IMR-90 (cell line): Measurements from ENCODE around the gene ZMYND11. TPM values are rescaled to one million over a fixed set of nuclear protein-coding genes. Genes with fewer than 3 reads are reported as not detected.
A peak's percentile ranks its signal among the peaks of the same experiment; 100 is the strongest.

Experiments used
- ATAC-seq: fragments of 200-7000 bp; cut with Tn5 transposase; 2 replicates; pipeline ENCODE4 v1.9.1; 2020; ENCODE audit warnings: low read depth, mild to moderate bottlenecking, moderate library complexity
- BruUV-seq: library from RNA; stranded (reverse); fragments of 400-500 nt; replicated peaks from 2 replicates; lab custom pipeline; 2021; lab: Mats Ljungman, UMichigan
- CTCF ChIA-PET: fragments of 300-600 bp; formaldehyde crosslinking; extraction: SDS; loops from one replicate; lab custom pipeline; 2021; ENCODE audit warnings: antibody characterized with exemption; lab: Yijun Ruan, JAX
- POLR2A ChIA-PET: fragments of 300-600 bp; sonication (Branson Sonifier 250); formaldehyde crosslinking; loops from one replicate; lab custom pipeline; 2022; ENCODE audit warnings: antibody characterized with exemption; ENCODE audit not compliant: unreplicated experiment; lab: Charles Lee
- DNase-seq: peaks from one replicate; pipeline ENCODE4 v3.0.0; 2013
- H2AFZ ChIP-seq: replicated peaks from 2 replicates; pipeline ENCODE3; 2013; ENCODE audit warnings: low read length, mild to moderate bottlenecking; ENCODE audit not compliant: poor library complexity
- H2AK5ac ChIP-seq: 2 replicates; pipeline ENCODE4 v1.6.1; 2013; ENCODE audit warnings: low read depth, low read length, inconsistent platforms
- H2AK9ac ChIP-seq: replicated peaks from 2 replicates; pipeline ENCODE3; 2013; ENCODE audit warnings: mild to moderate bottlenecking, low read depth, low read length, moderate library complexity; ENCODE audit not compliant: poor library complexity
- H2BK120ac ChIP-seq: 2 replicates; pipeline ENCODE4 v1.6.1; 2013; ENCODE audit warnings: low read depth, low read length, inconsistent platforms
- H2BK15ac ChIP-seq: 3 replicates; pipeline ENCODE4 v1.6.1; 2013; ENCODE audit warnings: low read depth, low read length, inconsistent platforms
- H2BK20ac ChIP-seq: 2 replicates; pipeline ENCODE4 v1.6.1; 2013; ENCODE audit warnings: low read depth, mild to moderate bottlenecking, inconsistent platforms, low read length, moderate library complexity
- H2BK5ac ChIP-seq: 2 replicates; pipeline ENCODE4 v1.6.1; 2013; ENCODE audit warnings: mild to moderate bottlenecking, low read depth, low read length, inconsistent platforms; ENCODE audit not compliant: poor library complexity, severe bottlenecking
- H3K14ac ChIP-seq: replicated peaks from 2 replicates; pipeline ENCODE4 v1.6.1; 2013; ENCODE audit warnings: low read depth, low read length, inconsistent platforms
- H3K18ac ChIP-seq: 2 replicates; pipeline ENCODE4 v1.6.1; 2013; ENCODE audit warnings: low read depth, low read length, control low read depth
- H3K23ac ChIP-seq: 2 replicates; pipeline ENCODE4 v1.6.1; 2013; ENCODE audit warnings: low read depth, low read length, inconsistent platforms
- H3K27ac ChIP-seq: 2 replicates; pipeline ENCODE4 v1.5.1; 2013; ENCODE audit warnings: mild to moderate bottlenecking, control low read depth, low read length; ENCODE audit not compliant: insufficient read depth
- H3K27me3 ChIP-seq: 2 replicates; pipeline ENCODE4 v1.6.1; 2013; ENCODE audit warnings: low read length; ENCODE audit not compliant: control insufficient read depth, insufficient read depth
- H3K36me3 ChIP-seq: 2 replicates; pipeline ENCODE4 v1.6.1; 2013; ENCODE audit warnings: low read length, mixed read lengths; ENCODE audit not compliant: control insufficient read depth, insufficient read depth
- H3K4ac ChIP-seq: 2 replicates; pipeline ENCODE4 v1.6.1; 2013; ENCODE audit warnings: low read depth, low read length, inconsistent platforms
- H3K4me1 ChIP-seq: 2 replicates; pipeline ENCODE4 v1.6.1; 2013; ENCODE audit warnings: low read length, mixed read lengths; ENCODE audit not compliant: control insufficient read depth, insufficient read depth
- H3K4me2 ChIP-seq: 2 replicates; pipeline ENCODE4 v1.6.1; 2013; ENCODE audit warnings: low read depth, mild to moderate bottlenecking, control low read depth, low read length, moderate library complexity
- H3K4me3 ChIP-seq: 2 replicates; pipeline ENCODE4 v1.5.1; 2013; ENCODE audit warnings: low read depth, mild to moderate bottlenecking, control low read depth, low read length, moderate library complexity; ENCODE audit not compliant: insufficient read depth
- H3K56ac ChIP-seq: 2 replicates; pipeline ENCODE4 v1.6.1; 2013; ENCODE audit warnings: low read length, inconsistent platforms; ENCODE audit not compliant: insufficient read depth; ENCODE audit errors: extremely low read depth
- H3K79me1 ChIP-seq, 2 experiments: 2 replicates each; pipeline ENCODE4 v1.6.1; 2013; ENCODE audit warnings: low read length in 2 of 2, inconsistent platforms in 1 of 2, low read depth in 1 of 2
- H3K9ac ChIP-seq: 2 replicates; pipeline ENCODE4 v1.6.1; 2013; ENCODE audit warnings: low read depth, low read length, control low read depth
- H3K9me1 ChIP-seq: 2 replicates; pipeline ENCODE4 v1.6.1; 2013; ENCODE audit warnings: low read length, inconsistent platforms; ENCODE audit not compliant: insufficient read depth
- H3K9me3 ChIP-seq: 2 replicates; pipeline ENCODE4 v1.6.1; 2013; ENCODE audit warnings: low read length; ENCODE audit not compliant: control insufficient read depth, insufficient read depth
- H4K20me1 ChIP-seq: 2 replicates; pipeline ENCODE4 v1.6.1; 2013; ENCODE audit warnings: low read length, inconsistent platforms; ENCODE audit not compliant: insufficient read depth
- H4K5ac ChIP-seq: 2 replicates; pipeline ENCODE4 v1.6.1; 2013; ENCODE audit warnings: mild to moderate bottlenecking, low read depth, low read length, control low read depth
- H4K8ac ChIP-seq, 2 experiments: 2 replicates each; pipeline ENCODE4 v1.6.1; 2013; ENCODE audit warnings: low read depth in 2 of 2, low read length in 2 of 2, control low read depth in 1 of 2, inconsistent platforms in 1 of 2
- H4K91ac ChIP-seq: 2 replicates; pipeline ENCODE4 v1.6.1; 2013; ENCODE audit warnings: low read depth, low read length, inconsistent platforms; ENCODE audit not compliant: insufficient read depth
- MAFK ChIP-seq: IDR thresholded peaks from 2 replicates; pipeline ENCODE4 v1.6.1; 2012; ENCODE audit warnings: low read depth, low read length, improper control_type of control experiment
- MXI1 ChIP-seq: IDR thresholded peaks from 2 replicates; pipeline ENCODE4 v1.6.1; 2012; ENCODE audit warnings: low read depth, mild to moderate bottlenecking, low read length, moderate library complexity, borderline replicate concordance
- WGBS, 2 experiments: methylation state at CpG; one replicate each; pipeline versions ENCODE4 v1.1.5 to v1.1.7; 2013; ENCODE audit warnings: missing lambda C conversion rate in 2 of 2; ENCODE audit not compliant: insufficient read length in 1 of 2; ENCODE audit errors: extremely low coverage in 2 of 2; 5-methylcytosine and 5-hydroxymethylcytosine counted together
- dilution Hi-C: fragments of 300-500 bp; cut with HindIII; formaldehyde crosslinking; loops from one replicate; pipeline ENCODE4 v1.14.3; 2018; ENCODE audit warnings: low sequenced_read_pairs; ENCODE audit not compliant: unreplicated experiment
- in situ Hi-C: fragments of 300-500 bp; cut with MboI; formaldehyde crosslinking; loops from 3 replicates; pipeline ENCODE4 v1.14.3; 2019; ENCODE audit warnings: low sequenced_read_pairs, inconsistent platforms, mixed read lengths
- intact Hi-C: fragments of 100-400 bp; cut with micrococcal nuclease; formaldehyde crosslinking; loops from 2 replicates; pipeline ENCODE4 v1.10.0; 2022
- polyA plus RNA-seq, 3 experiments: library from polyadenylated mRNA; depleted of rRNA; stranded (reverse); fragments of >200 nt; gene quantifications; 2 replicates each; pipeline ENCODE4 v1.2.3, GENCODE V29; 2012; ENCODE audit warnings: low replicate concordance in 1 of 3
- total RNA-seq: library from RNA; depleted of rRNA; stranded (reverse); fragments of >200 nt; gene quantifications from 2 replicates; pipeline ENCODE4 v1.2.3, GENCODE V29; 2012

The ZMYND11 gene
- total and polyA plus RNA-seq, 2 of the 4 experiments (the other 2 are of a cell fraction), result 39.5 to 72.2 TPM

GRCh38 chr10:234708-235406 is 99.6 kb downstream of the ZMYND11 start:
- dilution Hi-C loops (no loop called here), intact Hi-C loops (no loop called here), in situ Hi-C loops (no loop called here)
- Histone ChIP-seq H2BK120ac (no peak overlapping the region), H4K91ac (no peak overlapping the region), H3K4me3 (no peak overlapping the region), H3K4me1 (no peaks in the 10 kb centered on the region; the same call in 1 of the 2 replicates), H2AK5ac (no peak overlapping the region), H3K79me1 (peaks cover 25 to 40% of the 10 kb centered on the region in 2 experiments), H3K36me3 (0 out of 2 replicates have a peak, but pooled peaks cover 1% of the 10 kb centered on the region), H2AFZ (no peak overlapping the region), H3K14ac (0 out of 2 replicates have a peak overlapping the region, but pooled peaks have one; percentile 9), H3K23ac (no peak overlapping the region), H2BK20ac (no peak overlapping the region), H2AK9ac (no peak overlapping the region), H3K27me3 (no peaks in the 10 kb centered on the region), H3K4ac (no peak overlapping the region), H3K4me2 (no peak overlapping the region), H3K9me3 (no peaks in the 10 kb centered on the region), H3K27ac (no peak overlapping the region), H2BK15ac (no peak overlapping the region), H3K18ac (no peak overlapping the region), H4K20me1 (peaks cover 4% of the 10 kb centered on the region; the same call in 1 of the 2 replicates), H3K56ac (no peak overlapping the region), H2BK5ac (peak overlapping the region; percentile 31), H3K9me1 (peaks cover 8% of the 10 kb centered on the region), H4K8ac (no peak overlapping the region), H4K5ac (no peak overlapping the region), H3K9ac (no peak overlapping the region)
- no peak for TF ChIP-seq MXI1
- peak; percentile 77 for TF ChIP-seq MAFK
- ATAC-seq (no peak), DNase-seq (no peak)
- ChIA-PET CTCF (no interaction called here), POLR2A (no interaction called here)
- BruUV-seq, result no TSS peak
- 67% methylated on average over 2 of the region's 9 CpGs; no CpG with 5 or more reads in 1 of the 2 experiments for WGBS, 2 experiments
